NCI-H524 treated with DMSO at 0.1 percent for 48 hours (cell line): ENCODE data around the gene ZFP92.

ENCODE experiments used
- DNase-seq: peaks from one replicate; lab custom pipeline; 2025; lab: John Stamatoyannopoulos, UW

ZFP92 gene

GRCh38 chrX:153439977-153440376, 28.7 kb downstream of the ZFP92 start:
- no peak for DNase-seq

GRCh38 chrX:153440556-153441135, 29.4 kb downstream of the ZFP92 start:
- no peak for DNase-seq

GRCh38 chrX:153441296-153441695, 30.0 kb downstream of the ZFP92 start:
- no peak for DNase-seq

- no peak for DNase-seq
Observed at GRCh38 chrX:153441981-153442380, 30.7 kb downstream of the ZFP92 start.

GRCh38 chrX:153442463-153442862, 31.2 kb downstream of the ZFP92 start:
- DNase-seq: no peak

GRCh38 chrX:153443476-153444332, 32.4 kb downstream of the ZFP92 start:
- no peak for DNase-seq

GRCh38 chrX:153444333-153445011, 33.2 kb downstream of the ZFP92 start:
- DNase-seq: no peak

- no peak for DNase-seq
Observed at GRCh38 chrX:153445106-153445855, 34.0 kb downstream of the ZFP92 start.

- no peak for DNase-seq
Observed at GRCh38 chrX:153445856-153446635, 34.8 kb downstream of the ZFP92 start, which contains the start of gene TREX2. TSS of gene TREX2 (minus strand) at chrX:153446056. CDS start at chrX:153445430, 626 bp downstream.

GRCh38 chrX:153446636-153446936, 35.3 kb downstream of the ZFP92 start:
- DNase-seq: no peak

- no peak for DNase-seq
Observed at GRCh38 chrX:153446950-153447580, 35.8 kb downstream of the ZFP92 start.

- no peak for DNase-seq
Observed at GRCh38 chrX:153447581-153447960, 36.3 kb downstream of the ZFP92 start.

GRCh38 chrX:153448556-153449367, 37.5 kb downstream of the ZFP92 start:
- DNase-seq: no peak

GRCh38 chrX:153449368-153450113, 38.3 kb downstream of the ZFP92 start:
- DNase-seq: no peak

GRCh38 chrX:153450114-153450948, 39.1 kb downstream of the ZFP92 start:
- DNase-seq: no peak

GRCh38 chrX:153450949-153451277, 39.6 kb downstream of the ZFP92 start:
- no peak for DNase-seq

GRCh38 chrX:153454901-153455550, 43.8 kb downstream of the ZFP92 start:
- no peak for DNase-seq

GRCh38 chrX:153455571-153455970, 44.3 kb downstream of the ZFP92 start:
- DNase-seq: no peak
